Measurements from ENCODE around the gene MAP4K3.
A peak's percentile ranks its signal among the peaks of the same experiment; 100 is the strongest.

MAP4K3 gene

DNA sequence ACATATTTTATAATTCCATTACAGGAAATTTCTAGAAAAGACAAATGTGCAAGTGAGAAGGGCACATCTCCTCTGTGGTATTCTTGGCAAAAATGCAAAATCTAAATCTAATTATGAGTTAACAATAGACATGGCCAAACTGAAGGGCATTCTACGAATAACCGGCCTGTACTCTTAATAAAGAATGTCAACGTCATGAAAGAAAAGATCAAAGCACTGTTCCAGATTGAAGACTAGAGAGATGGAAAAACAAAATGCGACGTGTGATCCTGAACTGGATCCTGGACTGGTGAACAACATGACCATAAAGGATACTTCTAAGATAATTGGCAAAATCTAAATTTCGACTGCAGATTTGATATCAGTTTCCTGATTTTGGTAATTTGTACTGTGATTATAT is 196.3 kb downstream of the MAP4K3 start:
- H3K27me3 ChIP-seq, result no peaks in the 10 kb centered on the region
- no peak for DNase-seq
- no peaks in the 10 kb centered on the region for H3K4me1 ChIP-seq
- intact Hi-C loops (cut with DNase I; ENCODE audit: low total_unique reads), result no loop called here
- TF ChIP-seq, protein P1, sequence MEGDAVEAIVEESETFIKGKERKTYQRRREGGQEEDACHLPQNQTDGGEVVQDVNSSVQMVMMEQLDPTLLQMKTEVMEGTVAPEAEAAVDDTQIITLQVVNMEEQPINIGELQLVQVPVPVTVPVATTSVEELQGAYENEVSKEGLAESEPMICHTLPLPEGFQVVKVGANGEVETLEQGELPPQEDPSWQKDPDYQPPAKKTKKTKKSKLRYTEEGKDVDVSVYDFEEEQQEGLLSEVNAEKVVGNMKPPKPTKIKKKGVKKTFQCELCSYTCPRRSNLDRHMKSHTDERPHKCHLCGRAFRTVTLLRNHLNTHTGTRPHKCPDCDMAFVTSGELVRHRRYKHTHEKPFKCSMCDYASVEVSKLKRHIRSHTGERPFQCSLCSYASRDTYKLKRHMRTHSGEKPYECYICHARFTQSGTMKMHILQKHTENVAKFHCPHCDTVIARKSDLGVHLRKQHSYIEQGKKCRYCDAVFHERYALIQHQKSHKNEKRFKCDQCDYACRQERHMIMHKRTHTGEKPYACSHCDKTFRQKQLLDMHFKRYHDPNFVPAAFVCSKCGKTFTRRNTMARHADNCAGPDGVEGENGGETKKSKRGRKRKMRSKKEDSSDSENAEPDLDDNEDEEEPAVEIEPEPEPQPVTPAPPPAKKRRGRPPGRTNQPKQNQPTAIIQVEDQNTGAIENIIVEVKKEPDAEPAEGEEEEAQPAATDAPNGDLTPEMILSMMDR (IDR thresholded peaks at IDR 0.05), result no peak
- H3K36me3 ChIP-seq, result no peaks in the 10 kb centered on the region
- H3K9me3 ChIP-seq, result no peaks in the 10 kb centered on the region
- H3K27ac ChIP-seq, result no peak overlapping the region
- H3K4me3 ChIP-seq, result no peak overlapping the region

DNA sequence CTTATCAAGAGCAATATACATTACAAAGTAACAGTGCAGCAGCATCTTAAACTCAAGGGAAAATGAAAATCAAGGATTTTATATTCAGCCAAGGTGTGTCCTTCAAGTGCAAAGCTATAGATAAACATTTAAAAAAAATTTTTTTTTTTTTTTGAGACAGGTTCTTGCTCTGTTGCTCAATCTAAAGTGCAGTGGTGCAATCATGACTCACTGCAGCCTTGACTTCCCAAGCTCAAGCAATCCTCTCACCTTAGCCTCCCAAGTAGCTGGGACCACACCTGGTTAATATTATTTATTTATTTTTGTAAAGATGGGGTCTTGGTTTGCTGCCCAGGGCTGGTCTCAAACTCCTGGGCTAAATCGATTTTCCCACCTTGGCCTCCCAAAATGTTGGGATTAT is 202.3 kb downstream of the MAP4K3 start:
- Histone ChIP-seq H3K9me3 (no peaks in the 10 kb centered on the region), H3K27me3 (no peaks in the 10 kb centered on the region), H3K27ac (no peak overlapping the region), H3K4me3 (no peak overlapping the region), H3K36me3 (no peaks in the 10 kb centered on the region), H3K4me1 (no peaks in the 10 kb centered on the region)
- intact Hi-C loops (cut with DNase I; ENCODE audit: low total_unique reads), result no loop called here
- DNase-seq, result no peak
- TF ChIP-seq, protein P1 (IDR thresholded peaks at IDR 0.05), result no peak

DNA sequence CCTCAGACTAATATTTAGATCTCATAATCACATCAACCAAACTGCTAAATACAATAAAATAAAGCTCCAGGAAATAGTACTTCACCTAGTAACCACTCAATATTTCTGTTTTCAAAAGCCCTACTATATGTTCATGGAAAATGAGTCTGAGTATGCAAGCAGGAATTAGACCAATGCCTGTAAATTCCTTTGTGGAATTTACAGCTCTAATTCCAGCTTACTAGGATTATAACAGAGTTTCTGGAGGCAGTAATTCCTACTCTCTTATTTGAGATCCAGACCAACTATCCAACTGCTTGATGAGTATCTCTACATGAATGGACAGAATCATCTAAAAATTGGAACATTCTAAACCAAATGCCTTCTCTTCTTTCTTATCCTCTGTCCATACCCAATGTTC is 204.9 kb downstream of the MAP4K3 start:
- Histone ChIP-seq H3K4me3 (no peak overlapping the region), H3K36me3 (no peaks in the 10 kb centered on the region), H3K4me1 (peaks cover 0 to 11% (median 3%) of the 10 kb centered on the region in 4 donors), H3K27me3 (no peaks in the 10 kb centered on the region), H3K27ac (no peak overlapping the region), H3K9me3 (no peaks in the 10 kb centered on the region)
- DNase-seq, result no peak
- intact Hi-C loops (cut with DNase I; ENCODE audit: low total_unique reads), result no loop called here
- TF ChIP-seq, protein P1 (IDR thresholded peaks at IDR 0.05), result no peak

DNA sequence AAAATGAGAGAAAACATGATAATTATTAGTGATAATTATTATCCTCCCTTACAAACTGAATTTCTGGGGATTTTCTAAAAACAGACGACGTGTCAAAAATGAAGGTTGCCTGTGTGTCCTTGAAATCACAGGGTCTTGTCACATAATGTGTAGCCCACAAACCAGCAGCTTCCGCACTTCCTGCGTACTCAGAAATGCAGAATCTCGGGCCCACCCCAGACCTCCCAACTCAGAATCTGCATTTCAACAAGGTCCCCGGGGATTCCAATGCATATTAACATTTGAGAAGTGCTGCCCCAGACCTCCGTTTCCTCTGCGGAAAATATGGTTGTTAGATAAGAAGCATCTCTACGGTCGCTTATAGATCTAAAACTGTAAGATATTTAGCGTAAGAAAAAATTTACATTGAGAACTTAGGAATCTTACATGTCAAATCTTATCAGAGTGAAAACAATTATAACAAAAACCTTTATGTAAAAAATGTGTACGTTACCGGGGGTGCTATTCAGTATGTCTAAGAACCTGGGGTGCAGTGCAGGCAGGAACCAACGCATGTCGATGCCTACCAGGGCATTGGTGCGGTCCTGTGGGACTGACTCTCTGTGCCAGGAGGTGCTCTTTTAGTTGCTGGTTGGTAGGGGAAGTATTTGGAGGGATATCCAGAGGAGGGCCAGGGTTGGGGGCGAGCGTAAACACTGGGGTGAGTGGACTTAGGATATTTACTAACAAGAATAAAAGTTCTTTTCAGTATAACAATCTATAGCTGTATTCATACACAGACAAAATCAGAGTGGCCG is 208.5 kb downstream of the MAP4K3 start:
- DNase-seq, result no peak
- H3K36me3 ChIP-seq, result no peaks in the 10 kb centered on the region
- H3K27ac ChIP-seq, result no peak overlapping the region
- peaks cover 0 to 11% (median 3%) of the 10 kb centered on the region in 4 donors for H3K4me1 ChIP-seq
- intact Hi-C loops (cut with DNase I; ENCODE audit: low total_unique reads), result loop anchor here (2.0 kb wide), 2 partner anchors 112 to 170 kb away; no protein-coding TSS in a partner anchor
- H3K9me3 ChIP-seq, result no peaks in the 10 kb centered on the region
- H3K27me3 ChIP-seq, result no peaks in the 10 kb centered on the region
- peak overlapping the region in 1 of 2 donors; percentile 10 for H3K4me3 ChIP-seq
- TF ChIP-seq, protein P1 (IDR thresholded peaks at IDR 0.05), result no peak

DNA sequence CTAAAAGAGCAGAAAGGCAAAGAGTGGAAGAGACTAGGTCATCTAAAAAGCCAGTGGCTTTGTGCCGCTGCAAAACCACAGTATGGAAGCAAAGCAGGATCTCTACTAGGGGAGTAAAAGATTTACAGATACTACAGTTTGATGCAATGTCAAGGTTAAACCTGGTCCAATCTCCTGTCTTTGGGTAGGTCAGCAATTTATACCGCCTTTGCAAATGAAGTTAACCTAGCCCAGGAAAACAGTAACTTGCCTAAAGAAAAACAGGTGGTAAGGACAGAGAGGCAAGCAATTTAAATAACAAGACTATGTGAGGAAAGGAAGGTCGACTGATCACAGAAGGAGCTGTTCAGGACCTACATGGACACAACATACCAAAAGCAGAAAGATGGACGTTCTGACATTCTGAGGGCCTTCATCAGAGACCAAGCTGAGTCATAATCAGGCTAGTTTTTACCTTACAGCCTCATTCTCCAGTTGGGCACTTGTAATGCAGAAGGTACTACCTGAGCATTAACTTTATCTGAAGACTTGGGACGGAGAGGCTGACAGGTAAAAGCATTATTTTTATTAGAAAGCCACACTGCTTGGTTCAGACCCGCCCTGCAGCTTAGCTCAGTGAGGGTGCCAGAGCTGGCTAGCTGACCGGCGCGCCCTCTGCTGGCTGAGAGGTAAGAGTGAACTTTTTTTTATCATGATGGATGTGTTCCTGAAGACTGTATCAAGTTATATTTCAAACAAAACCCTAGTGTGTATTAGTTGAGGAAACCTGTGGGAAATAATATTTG is 209.3 kb downstream of the MAP4K3 start:
- intact Hi-C loops (cut with DNase I; ENCODE audit: low total_unique reads), result loop anchor here (2.0 kb wide), 2 partner anchors 111 to 169 kb away; no protein-coding TSS in a partner anchor
- TF ChIP-seq, protein P1 (IDR thresholded peaks at IDR 0.05), result peak; percentile 84 to 90
- DNase-seq, result peak; percentile 70 to 85
- H3K27me3 ChIP-seq, result no peaks in the 10 kb centered on the region
- no peaks in the 10 kb centered on the region for H3K36me3 ChIP-seq
- H3K4me3 ChIP-seq, result peak overlapping the region in 1 of 2 donors; percentile 10
- peaks cover 0 to 11% (median 3%) of the 10 kb centered on the region in 4 donors for H3K4me1 ChIP-seq
- H3K9me3 ChIP-seq, result no peaks in the 10 kb centered on the region
- no peak overlapping the region for H3K27ac ChIP-seq
